Lower lobe of right lung (tissue), 2 donors: ENCODE results near the gene JAML. TPM values are rescaled to one million over a fixed set of nuclear protein-coding genes. Genes with fewer than 3 reads are reported as not detected.
"Not testable (repeated sequence)": the region's sequence is repeated elsewhere in the genome, so short reads cannot be mapped to it uniquely, and the experiment has no call there.

Experiments
- ATAC-seq, 2 donors: fragments of 200-7000 bp; cut with Tn5 transposase; one replicate each; pipeline ENCODE4 v1.9.1; 2020 to 2022; ENCODE audit warnings: mild to moderate bottlenecking in 2 of 2, moderate library complexity in 2 of 2
- DNase-seq: peaks from one replicate; pipeline ENCODE4 v3.0.0-alpha.2; 2020
- H3K27ac ChIP-seq: fragments of 200-600 bp; one replicate; pipeline ENCODE4 v1.8.0; 2022
- H3K27me3 ChIP-seq: fragments of 200-600 bp; one replicate; pipeline ENCODE4 v1.8.0; 2022; ENCODE audit warnings: low read depth
- H3K36me3 ChIP-seq: fragments of 200-600 bp; one replicate; pipeline ENCODE4 v1.8.0; 2022; ENCODE audit warnings: mild to moderate bottlenecking
- H3K4me1 ChIP-seq: fragments of 200-600 bp; one replicate; pipeline ENCODE4 v1.8.0; 2022
- H3K4me3 ChIP-seq: fragments of 200-600 bp; one replicate; pipeline ENCODE4 v1.8.0; 2022; ENCODE audit warnings: mild to moderate bottlenecking
- H3K9me3 ChIP-seq: fragments of 200-600 bp; one replicate; pipeline ENCODE4 v1.8.0; 2022
- CTCF ChIP-seq: fragments of 200-600 bp; IDR thresholded peaks from one replicate; pipeline ENCODE4 v1.8.0; 2022; ENCODE audit warnings: antibody characterized with exemption, mild to moderate bottlenecking
- intact Hi-C: fragments of 100-400 bp; cut with DNase I; formaldehyde crosslinking; loops from one replicate; pipeline ENCODE4 v1.11.0; 2022
- total RNA-seq: library from RNA; stranded (reverse); fragmentation: NEBNext Ultra II Directional; extraction: Animal tissue kit (Norgen Biotek cat#: 25700); gene quantifications from one replicate; pipeline ENCODE4 v1.2.1, GENCODE V29; 2021
- donor health status: DM: no; HTN: yes; CAD: no; lungs with severe emphysema.

JAML gene
- total RNA-seq, 1 donor from 2014 or later, result 163 TPM

- no peak for TF ChIP-seq CTCF
- H3K27me3 ChIP-seq, result no peaks in the 10 kb centered on the region
- H3K4me1 ChIP-seq, result peaks cover 9% of the 10 kb centered on the region
- intact Hi-C loops, result no loop called here
- no peak overlapping the region for H3K27ac ChIP-seq
- no peak overlapping the region for H3K4me3 ChIP-seq
- ATAC-seq (no peak), DNase-seq (no peak)
- H3K9me3 ChIP-seq, result no peaks in the 10 kb centered on the region
- H3K36me3 ChIP-seq, result peaks cover 19% of the 10 kb centered on the region
These were observed 24.3 kb downstream of the JAML start for GRCh38 chr11:118200497-118200896.

- DNase-seq (no peak), ATAC-seq (no peak)
- Histone ChIP-seq H3K4me1 (peaks cover 18% of the 10 kb centered on the region), H3K4me3 (no peak overlapping the region), H3K27me3 (no peaks in the 10 kb centered on the region), H3K36me3 (peaks cover 20% of the 10 kb centered on the region), H3K27ac (no peak overlapping the region), H3K9me3 (no peaks in the 10 kb centered on the region)
- intact Hi-C loops, result loop anchor here (5.0 kb wide), 1 partner anchor 93 kb away; no protein-coding TSS in a partner anchor
- no peak for TF ChIP-seq CTCF
These were observed 25.7 kb downstream of the JAML start for GRCh38 chr11:118199135-118199534.

- H3K27me3 ChIP-seq, result no peaks in the 10 kb centered on the region
- peak; percentile 89 for TF ChIP-seq CTCF
- H3K27ac ChIP-seq, result no peak overlapping the region
- peaks cover 24% of the 10 kb centered on the region for H3K36me3 ChIP-seq
- intact Hi-C loops, result loop anchor here (5.0 kb wide), 1 partner anchor 94 kb away; no protein-coding TSS in a partner anchor
- DNase-seq, result peak; percentile 88
- no peaks in the 10 kb centered on the region for H3K9me3 ChIP-seq
- H3K4me1 ChIP-seq, result peaks cover 18% of the 10 kb centered on the region
- H3K4me3 ChIP-seq, result no peak overlapping the region
- ATAC-seq, result peak; percentile 73 to 81
These were observed 26.4 kb downstream of the JAML start for GRCh38 chr11:118198370-118198769.

GRCh38 chr11:118194835-118195627 is 29.8 kb downstream of the JAML start:
- Histone ChIP-seq H3K9me3 (no peaks in the 10 kb centered on the region), H3K27me3 (no peaks in the 10 kb centered on the region), H3K4me1 (peaks cover 18% of the 10 kb centered on the region), H3K27ac (peak overlapping the region; percentile 39), H3K36me3 (peaks cover 14% of the 10 kb centered on the region), H3K4me3 (no peak overlapping the region)
- intact Hi-C loops, result loop anchor here (5.0 kb wide), 1 partner anchor 97 kb away; no protein-coding TSS in a partner anchor
- DNase-seq (peak; percentile 78), ATAC-seq (peak; percentile 94 to 95)
- no peak for TF ChIP-seq CTCF

- intact Hi-C loops, result no loop called here
- Histone ChIP-seq H3K27me3 (no peaks in the 10 kb centered on the region), H3K36me3 (peaks cover 14% of the 10 kb centered on the region), H3K4me3 (no peak overlapping the region), H3K27ac (no peak overlapping the region), H3K9me3 (no peaks in the 10 kb centered on the region), H3K4me1 (peaks cover 18% of the 10 kb centered on the region)
- peak in 1 of 2 donors; percentile 18 for ATAC-seq
- no peak for DNase-seq
- no peak for TF ChIP-seq CTCF
These were observed 30.8 kb downstream of the JAML start for GRCh38 chr11:118193910-118194566.

- Histone ChIP-seq H3K36me3 (peaks cover 14% of the 10 kb centered on the region), H3K4me1 (peaks cover 10% of the 10 kb centered on the region)
- ATAC-seq, DNase-seq, H3K9me3 ChIP-seq, H3K4me3 ChIP-seq, H3K27ac ChIP-seq, H3K27me3 ChIP-seq, intact Hi-C loops: not testable (repeated sequence)
These were observed 32.0 kb downstream of the JAML start for GRCh38 chr11:118192817-118193216.

- intact Hi-C loops, H3K4me3 ChIP-seq, H3K27ac ChIP-seq, DNase-seq, H3K9me3 ChIP-seq, H3K27me3 ChIP-seq, ATAC-seq: not testable (repeated sequence)
- Histone ChIP-seq H3K36me3 (peaks cover 14% of the 10 kb centered on the region), H3K4me1 (peaks cover 15% of the 10 kb centered on the region)
These were observed 33.8 kb downstream of the JAML start for GRCh38 chr11:118190942-118191506.
